AG10803 (cell line): ENCODE measurements around the gene ARHGAP26.
"Not testable (repeated sequence)": the region's sequence is repeated elsewhere in the genome, so short reads cannot be mapped to it uniquely, and the experiment has no call there.

Experiments used
- DNase-seq: peaks from one replicate; pipeline ENCODE4 v3.0.0; 2010; ENCODE audit warnings: low read depth
- H3K4me3 ChIP-seq: 2 replicates; pipeline ENCODE4 v1.5.1; 2011; ENCODE audit warnings: mild to moderate bottlenecking, low read length, control low read depth
- CTCF ChIP-seq: conservative IDR thresholded peaks from 2 replicates; pipeline ENCODE4 v1.5.1; 2011; ENCODE audit warnings: mild to moderate bottlenecking, low read length, control low read depth, inconsistent platforms

Gene ARHGAP26

GRCh38 chr5:143117821-143118220, 347.6 kb downstream of the ARHGAP26 start:
- TF ChIP-seq CTCF: no peak
- no peak overlapping the region for H3K4me3 ChIP-seq
- no peak for DNase-seq

- no peak for DNase-seq
- H3K4me3 ChIP-seq: no peak overlapping the region
- TF ChIP-seq CTCF: no peak
Observed at GRCh38 chr5:143118222-143118621, 348.0 kb downstream of the ARHGAP26 start.

GRCh38 chr5:143118818-143119217, 348.6 kb downstream of the ARHGAP26 start:
- DNase-seq, H3K4me3 ChIP-seq: not testable (repeated sequence)

GRCh38 chr5:143119291-143119769, 349.2 kb downstream of the ARHGAP26 start:
- TF ChIP-seq CTCF: no peak
- peak; percentile 77 for DNase-seq
- H3K4me3 ChIP-seq: no peak overlapping the region

- TF ChIP-seq CTCF: no peak
- DNase-seq: no peak
- H3K4me3 ChIP-seq: no peak overlapping the region
Observed at GRCh38 chr5:143119881-143120341, 349.7 kb downstream of the ARHGAP26 start.

- H3K4me3 ChIP-seq: no peak overlapping the region
- TF ChIP-seq CTCF: no peak
- no peak for DNase-seq
Observed at GRCh38 chr5:143120460-143121134, 350.4 kb downstream of the ARHGAP26 start.

- no peak overlapping the region for H3K4me3 ChIP-seq
- DNase-seq: no peak
- no peak for TF ChIP-seq CTCF
Observed at GRCh38 chr5:143121135-143121475, 350.9 kb downstream of the ARHGAP26 start.

- no peak for DNase-seq
- no peak for TF ChIP-seq CTCF
- H3K4me3 ChIP-seq: no peak overlapping the region
Observed at GRCh38 chr5:143124593-143124992, 354.4 kb downstream of the ARHGAP26 start.
